Choroid plexus epithelial cell (primary cell): Measurements from ENCODE around the gene PLD1.
A peak's percentile ranks its signal among the peaks of the same experiment; 100 is the strongest.

Experiments
- DNase-seq: peaks from one replicate; pipeline ENCODE4 v3.0.0-alpha.2; 2010; ENCODE audit warnings: low read depth
- H3K4me3 ChIP-seq: 2 replicates; pipeline ENCODE4 v1.5.1; 2011; ENCODE audit warnings: low read depth, mild to moderate bottlenecking, control low read depth, low read length, moderate library complexity
- CTCF ChIP-seq: conservative IDR thresholded peaks from 2 replicates; pipeline ENCODE4 v1.5.1; 2011; ENCODE audit warnings: low read depth, mild to moderate bottlenecking, control low read depth, inconsistent platforms, low read length, moderate library complexity

PLD1 gene

GRCh38 chr3:171592786-171593185 is 217.5 kb downstream of the PLD1 start:
- no peak for DNase-seq
- no peak overlapping the region for H3K4me3 ChIP-seq
- no peak for TF ChIP-seq CTCF

GRCh38 chr3:171591070-171591469 is 219.2 kb downstream of the PLD1 start:
- no peak for DNase-seq
- TF ChIP-seq CTCF: no peak
- no peak overlapping the region for H3K4me3 ChIP-seq

GRCh38 chr3:171586274-171586673 is 224.0 kb downstream of the PLD1 start:
- no peak for TF ChIP-seq CTCF
- DNase-seq: no peak

GRCh38 chr3:171585039-171585438 is 225.2 kb downstream of the PLD1 start:
- no peak overlapping the region for H3K4me3 ChIP-seq

More at GRCh38 chr3:171586274-171586673, 224.0 kb downstream of the PLD1 start:
- H3K4me3 ChIP-seq: no peak overlapping the region

GRCh38 chr3:171584100-171584499 is 226.2 kb downstream of the PLD1 start:
- TF ChIP-seq CTCF: no peak
- no peak overlapping the region for H3K4me3 ChIP-seq
- DNase-seq: no peak

More at GRCh38 chr3:171585039-171585438, 225.2 kb downstream of the PLD1 start:
- TF ChIP-seq CTCF: no peak
- DNase-seq: no peak

GRCh38 chr3:171574556-171575240 is 235.6 kb downstream of the PLD1 start:
- no peak for DNase-seq
- H3K4me3 ChIP-seq: no peak overlapping the region
- no peak for TF ChIP-seq CTCF

GRCh38 chr3:171569571-171570132 is 240.6 kb downstream of the PLD1 start:
- no peak overlapping the region for H3K4me3 ChIP-seq
- no peak for DNase-seq
- TF ChIP-seq CTCF: peak; percentile 8
